ENCODE results near the gene LPA. TPM values are rescaled to one million over a fixed set of nuclear protein-coding genes. Genes with fewer than 3 reads are reported as not detected.

LPA gene
- total and polyA plus RNA-seq, 2 of the 8 experiments (the other 6 are each of a cell fraction or from before 2014, with no cell fraction given), result 0.39 TPM; not detected in 1

DNA sequence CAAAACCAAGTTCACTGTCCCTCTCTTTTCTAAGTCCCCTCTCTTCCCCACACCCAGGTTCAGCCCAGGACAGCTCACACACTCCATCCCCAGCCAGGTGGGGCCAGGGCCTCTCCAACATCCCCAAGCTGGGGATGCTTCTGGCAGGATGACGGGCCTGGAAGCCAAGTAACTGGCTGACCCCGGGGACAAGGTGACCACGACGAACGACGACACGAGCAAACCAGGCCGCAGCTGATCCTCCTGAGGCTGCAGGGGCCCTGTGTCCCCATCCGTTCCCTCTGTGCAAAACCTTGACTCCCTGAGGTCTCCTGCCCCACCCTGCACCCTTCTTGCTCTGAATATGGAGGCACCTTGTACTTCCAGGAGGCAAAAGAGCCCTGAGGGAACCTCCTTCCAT is 26.4 kb upstream of the LPA start:
- ChIA-PET CTCF (ENCODE audit: partially characterized antibody) (interaction anchor here (0.6 kb wide), 1 partner anchor 77 kb away, joined by 3 read pairs; no protein-coding TSS in a partner anchor), POLR2A (ENCODE audit: partially characterized antibody) (no interaction called here)
- no peak overlapping the region for H3K4me3 ChIP-seq (ENCODE audit: extremely low read depth in 1 of 4, insufficient read depth in 2 of 4, low read depth in 3 of 4, low read length in 4 of 4)
- no peak for TF ChIP-seq TAF1 (IDR thresholded peaks at IDR 0.05; ENCODE audit: low read depth, low read length)
- no peak for TF ChIP-seq PHF8 (conservative IDR thresholded peaks at IDR 0.05; ENCODE audit: low read depth, low read length)
- no peak for TF ChIP-seq SAP30 (IDR thresholded peaks at IDR 0.05; ENCODE audit: insufficient read depth, insufficient replicate concordance, low read length)
- no peak for TF ChIP-seq JUND (IDR thresholded peaks at IDR 0.05; ENCODE audit: low read length)
- TF ChIP-seq EGR1 (IDR thresholded peaks at IDR 0.05; ENCODE audit: borderline replicate concordance, low read depth, low read length), result no peak
- no peak for TF ChIP-seq SIN3A (conservative IDR thresholded peaks at IDR 0.05 in 1 of 2, IDR thresholded peaks at IDR 0.05 in 1 of 2; ENCODE audit: low read depth in 1 of 2, low read length in 2 of 2)
- no peak for TF ChIP-seq EZH2 (IDR thresholded peaks at IDR 0.05; ENCODE audit: low read depth, low read length, severe bottlenecking)
- TF ChIP-seq GTF2F1 (IDR thresholded peaks at IDR 0.05; ENCODE audit: borderline replicate concordance, low read depth, low read length), result no peak
- no peak for TF ChIP-seq SP2 (IDR thresholded peaks at IDR 0.05; ENCODE audit: low read length)
- TF ChIP-seq ASH2L (IDR thresholded peaks at IDR 0.05; ENCODE audit: low read length), result no peak
- TF ChIP-seq CHD1 (IDR thresholded peaks at IDR 0.05; ENCODE audit: low read depth, low read length), result no peak
- TF ChIP-seq, protein P1, sequence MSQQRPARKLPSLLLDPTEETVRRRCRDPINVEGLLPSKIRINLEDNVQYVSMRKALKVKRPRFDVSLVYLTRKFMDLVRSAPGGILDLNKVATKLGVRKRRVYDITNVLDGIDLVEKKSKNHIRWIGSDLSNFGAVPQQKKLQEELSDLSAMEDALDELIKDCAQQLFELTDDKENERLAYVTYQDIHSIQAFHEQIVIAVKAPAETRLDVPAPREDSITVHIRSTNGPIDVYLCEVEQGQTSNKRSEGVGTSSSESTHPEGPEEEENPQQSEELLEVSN (IDR thresholded peaks at IDR 0.05), result no peak
- TF ChIP-seq TCF12 (IDR thresholded peaks at IDR 0.05; ENCODE audit: low read depth, low read length), result no peak
- TF ChIP-seq HDAC6 (IDR thresholded peaks at IDR 0.05; ENCODE audit: low read depth, low read length), result no peak

More for the DNA sequence above, 26.4 kb upstream of the LPA start:
- H3K23me2 ChIP-seq (ENCODE audit: low read depth, low read length), result no peaks in the 10 kb centered on the region
- no peaks in the 10 kb centered on the region for H3K27me3 ChIP-seq (replicated peaks in 1 of 4; ENCODE audit: control insufficient read depth in 3 of 4, extremely low read depth in 1 of 4, insufficient read depth in 3 of 4, low read length in 3 of 4)
- H2BK5ac ChIP-seq (ENCODE audit: low read depth, low read length), result no peak overlapping the region
- 93% methylated on average over 8 of the region's 9 CpGs; no CpG with 5 or more reads in 1 of the 2 experiments for WGBS, 2 experiments (ENCODE audit: extremely low coverage in 1 of 2, insufficient coverage in 1 of 2, insufficient read length in 1 of 2, insufficient replicate concordance in 2 of 2, low coverage in 1 of 2, low lambda C conversion rate in 2 of 2, missing lambda C conversion rate in 1 of 2)
- H3K4me2 ChIP-seq (ENCODE audit: insufficient read depth in 1 of 2, low read depth in 2 of 2, low read length in 2 of 2), result no peak overlapping the region
- no peaks in the 10 kb centered on the region for H3K36me3 ChIP-seq (ENCODE audit: control insufficient read depth in 2 of 4, insufficient read depth in 4 of 4, low read length in 3 of 4)
- no peak overlapping the region for H3K27ac ChIP-seq (ENCODE audit: low read depth, low read length)
- no peaks in the 10 kb centered on the region for H4K20me1 ChIP-seq (replicated peaks in 1 of 2; ENCODE audit: control insufficient read depth in 1 of 2, insufficient read depth in 2 of 2, low read length in 2 of 2)
- H3K9ac ChIP-seq (replicated peaks in 1 of 4; ENCODE audit: extremely low read depth in 1 of 4, low read depth in 3 of 4, low read length in 3 of 4), result no peak overlapping the region
- H4K91ac ChIP-seq (replicated peaks; ENCODE audit: insufficient read length, low read length), result no peak overlapping the region
- no peak overlapping the region for H3K4ac ChIP-seq (replicated peaks; ENCODE audit: insufficient read length, low read depth, low read length)
- H2BK15ac ChIP-seq (ENCODE audit: low read length), result no peak overlapping the region
- H4K5ac ChIP-seq (ENCODE audit: insufficient read length, low read depth, low read length), result no peak overlapping the region
- FAIRE-seq (no peak), DNase-seq (ENCODE audit: low read depth in 1 of 2, low spot score in 2 of 2) (no peak)
- H3K9me3 ChIP-seq (ENCODE audit: insufficient read depth in 2 of 2, low read depth in 1 of 2, low read length in 1 of 2), result peaks cover 13 to 17% of the 10 kb centered on the region in 2 experiments; a peak in 3 of 4 replicates
- H4K8ac ChIP-seq (ENCODE audit: extremely low read depth, insufficient read depth, low read length), result no peak overlapping the region
- no peak overlapping the region for H2BK12ac ChIP-seq (ENCODE audit: low read depth, low read length)
- no peak overlapping the region for H3K56ac ChIP-seq (replicated peaks; ENCODE audit: insufficient read length, low read depth, low read length)
- no peaks in the 10 kb centered on the region for H3K79me1 ChIP-seq (ENCODE audit: low read depth, low read length)
- no peak overlapping the region for H3K23ac ChIP-seq (ENCODE audit: insufficient read length)
- H3K79me2 ChIP-seq (ENCODE audit: control insufficient read depth in 1 of 2, insufficient read depth in 2 of 2, low read length in 2 of 2), result no peaks in the 10 kb centered on the region
- H2BK20ac ChIP-seq (ENCODE audit: low read length), result no peak overlapping the region
- no peak overlapping the region for H3K18ac ChIP-seq (ENCODE audit: extremely low read depth, low read length)
- no peak overlapping the region for H2AK5ac ChIP-seq (ENCODE audit: low read depth, low read length)
- no peaks in the 10 kb centered on the region for H3K4me1 ChIP-seq (replicated peaks in 1 of 4; ENCODE audit: control insufficient read depth in 3 of 4, insufficient read depth in 4 of 4, low read length in 3 of 4)
- H2AFZ ChIP-seq (ENCODE audit: low read length), result no peak overlapping the region
- H2BK120ac ChIP-seq (replicated peaks; ENCODE audit: low read depth, low read length), result no peak overlapping the region
- no peak overlapping the region for H3K14ac ChIP-seq (ENCODE audit: insufficient read length)
